RCC 7860 (cell line): ENCODE data around the gene EPC2.

Source experiments
- DNase-seq: peaks from one replicate; pipeline ENCODE4 v3.0.0-alpha.2; 2015; ENCODE audit warnings: low spot score
- FAIRE-seq: peaks from 2 replicates; lab custom pipeline; 2012; peaks lifted over from hg19 to GRCh38; lab: Jason Lieb, UNC

The EPC2 gene

DNA sequence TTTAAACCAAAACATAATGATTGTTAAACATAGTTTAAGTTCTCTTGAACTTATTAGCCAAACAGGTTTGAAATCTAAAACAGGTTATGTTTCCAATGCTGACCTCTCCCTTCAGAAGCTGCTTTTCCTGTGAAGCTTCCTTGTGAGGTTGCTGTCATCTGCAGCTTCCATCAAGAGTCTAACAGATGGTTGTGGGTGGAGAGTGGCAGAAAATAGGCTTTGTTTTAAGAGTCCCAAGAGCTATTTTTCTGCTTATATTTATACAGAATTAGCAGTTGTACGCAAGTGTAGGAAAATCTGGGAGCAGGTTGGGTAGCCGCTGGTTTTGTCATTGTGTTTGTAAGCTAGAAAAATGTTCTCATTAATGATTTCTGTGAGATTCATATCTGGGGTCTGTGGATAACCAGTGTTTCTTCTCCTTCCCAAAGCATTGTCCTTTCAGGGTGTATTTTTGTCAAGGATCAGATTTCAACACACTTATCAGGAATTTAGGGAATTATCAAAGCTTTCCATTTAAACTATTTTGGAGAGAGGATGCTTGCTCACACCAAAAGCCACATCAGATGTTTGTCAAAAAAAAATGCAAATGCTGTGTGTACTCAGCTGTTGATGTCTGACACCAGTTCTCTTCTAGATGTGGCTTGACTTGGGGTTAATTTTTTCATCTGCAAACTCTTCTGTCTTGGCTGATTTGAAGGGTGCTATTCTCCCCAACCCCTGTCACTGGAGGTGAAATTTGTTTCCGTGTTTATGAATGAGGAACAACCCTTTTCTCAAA, 152.4 kb downstream of the EPC2 start:
- FAIRE-seq: no peak
- DNase-seq: no peak

DNA sequence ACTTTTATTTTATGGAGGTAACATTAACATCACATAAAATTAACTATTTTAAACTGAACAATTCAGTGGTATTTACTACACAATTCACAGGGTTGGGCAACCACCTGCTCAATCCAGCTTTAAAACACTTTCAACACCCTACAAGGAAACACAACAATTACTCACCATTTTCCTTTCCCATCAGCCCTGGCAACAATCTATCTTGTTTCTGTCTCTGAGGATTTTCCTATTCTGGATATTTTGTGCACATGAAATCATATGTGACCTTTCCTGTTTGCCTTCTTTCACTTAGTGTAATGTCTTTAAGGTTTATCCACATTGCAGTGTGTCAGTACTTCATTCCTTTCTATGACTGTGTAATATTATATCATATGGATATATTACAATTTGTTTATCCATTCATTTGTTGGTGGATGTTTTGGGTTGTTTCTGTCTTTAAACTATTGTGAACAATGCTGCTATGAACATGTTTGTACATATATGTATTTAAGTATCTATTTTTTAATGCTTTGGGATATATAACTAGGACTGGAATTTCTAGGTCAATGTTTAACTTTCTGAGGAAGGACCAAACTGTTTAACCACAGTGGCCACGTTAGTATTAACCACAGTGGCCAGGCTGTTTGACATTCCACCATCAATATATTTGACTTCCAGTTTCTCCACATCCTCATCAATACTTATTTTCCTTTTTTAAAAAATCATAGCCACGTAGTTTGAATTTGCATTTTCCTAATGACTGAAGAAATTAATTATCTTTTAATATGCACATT, 158.1 kb downstream of the EPC2 start:
- peak; percentile 18 for DNase-seq
- FAIRE-seq: peak; percentile 85

DNA sequence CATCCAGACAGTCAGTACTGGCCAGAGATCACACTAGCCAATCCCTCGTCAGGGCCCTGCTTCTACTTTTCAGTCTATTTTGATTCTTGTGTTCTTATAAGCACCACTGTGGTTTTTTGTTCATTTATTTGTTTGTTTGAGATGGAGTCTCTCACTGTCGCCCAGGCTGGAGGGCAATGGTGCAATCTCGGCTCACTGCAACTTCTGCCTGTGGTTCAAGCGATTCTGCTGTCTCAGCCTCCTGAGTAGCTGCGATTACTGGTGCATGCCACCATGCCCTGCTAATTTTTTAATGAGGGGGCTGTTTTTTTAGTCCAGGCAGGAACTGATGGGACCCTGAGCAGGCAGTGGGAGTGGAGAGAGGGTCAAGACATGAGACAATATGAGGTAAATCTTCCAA, 165.5 kb downstream of the EPC2 start:
- no peak for DNase-seq
- no peak for FAIRE-seq

DNA sequence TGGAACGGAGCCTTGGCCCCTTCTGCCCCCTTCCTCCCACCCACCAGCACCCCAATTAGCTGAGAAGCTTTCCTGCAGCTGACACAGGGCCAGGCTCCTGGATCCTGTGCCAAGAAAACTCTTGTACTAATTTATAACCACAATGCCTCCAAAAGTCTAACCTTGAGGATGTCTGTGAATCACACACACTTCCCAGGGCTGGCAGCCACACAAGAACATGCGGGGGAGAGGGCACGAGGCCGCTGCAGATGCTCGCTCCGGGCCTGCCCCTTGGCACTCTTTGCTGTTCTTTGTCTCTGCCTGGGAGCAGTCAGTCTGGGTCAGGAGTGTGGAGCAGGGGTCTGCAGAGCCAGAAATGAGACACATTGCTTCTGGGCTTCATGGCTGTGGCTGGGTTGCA, 167.8 kb downstream of the EPC2 start:
- peak; percentile 53 for DNase-seq
- peak; percentile 46 for FAIRE-seq

DNA sequence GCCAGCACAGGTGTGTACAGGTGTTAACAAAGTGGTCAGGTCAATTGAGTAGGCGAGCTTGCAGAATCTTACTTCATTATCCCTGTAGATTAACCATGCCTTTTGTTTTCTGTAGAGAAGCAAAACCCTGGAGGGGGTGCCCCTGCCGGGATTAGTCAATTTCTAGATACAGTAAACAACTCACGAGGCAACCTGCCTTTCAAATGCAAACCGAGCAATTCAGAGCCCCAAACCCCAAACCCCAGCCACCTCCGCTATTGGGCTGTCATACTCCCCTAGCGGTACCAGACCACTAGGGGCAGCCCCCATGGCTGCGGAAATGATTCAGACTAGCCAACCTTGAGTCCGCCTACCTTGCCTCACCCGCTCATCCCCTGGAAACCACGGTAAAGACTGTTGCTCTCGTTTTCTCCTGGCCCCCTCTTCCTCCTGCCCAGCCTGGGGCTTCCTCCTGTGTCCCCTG, 169.1 kb downstream of the EPC2 start:
- no peak for DNase-seq
- FAIRE-seq: no peak

DNA sequence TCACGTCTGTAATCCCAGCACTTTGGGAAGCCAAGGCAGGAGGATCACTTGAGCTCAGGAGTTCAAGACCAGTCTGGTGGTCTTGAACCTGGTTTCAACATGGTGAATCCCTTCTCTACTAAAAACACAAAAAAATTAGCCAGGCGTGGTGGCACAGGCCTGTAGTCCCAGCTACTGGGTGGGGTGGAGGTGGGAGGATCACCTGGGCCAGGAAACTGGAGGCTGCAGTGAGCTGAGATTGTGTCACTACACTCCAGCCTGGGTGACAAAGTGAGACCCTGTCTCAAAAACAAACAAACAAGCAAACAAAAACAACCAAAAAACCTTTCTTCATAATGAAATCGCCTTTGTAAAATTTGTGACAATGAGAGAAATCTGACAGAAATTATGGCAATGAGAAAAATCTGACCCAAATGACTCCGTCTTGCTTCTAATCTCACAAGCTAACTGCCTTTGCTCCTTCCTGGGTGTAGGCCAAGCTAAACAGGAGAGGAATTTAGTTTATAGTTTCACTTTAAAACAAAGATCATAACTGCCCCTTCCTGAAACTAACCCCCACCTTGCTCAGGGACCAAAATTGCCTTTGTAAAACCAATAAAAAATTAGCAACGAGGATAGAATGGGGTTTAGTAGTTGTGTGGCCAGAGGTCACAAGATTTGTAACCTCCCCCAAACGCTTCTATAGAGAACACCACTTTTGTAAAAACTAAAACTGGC, 169.8 kb downstream of the EPC2 start:
- DNase-seq (peak; percentile 23), FAIRE-seq (no peak)

DNA sequence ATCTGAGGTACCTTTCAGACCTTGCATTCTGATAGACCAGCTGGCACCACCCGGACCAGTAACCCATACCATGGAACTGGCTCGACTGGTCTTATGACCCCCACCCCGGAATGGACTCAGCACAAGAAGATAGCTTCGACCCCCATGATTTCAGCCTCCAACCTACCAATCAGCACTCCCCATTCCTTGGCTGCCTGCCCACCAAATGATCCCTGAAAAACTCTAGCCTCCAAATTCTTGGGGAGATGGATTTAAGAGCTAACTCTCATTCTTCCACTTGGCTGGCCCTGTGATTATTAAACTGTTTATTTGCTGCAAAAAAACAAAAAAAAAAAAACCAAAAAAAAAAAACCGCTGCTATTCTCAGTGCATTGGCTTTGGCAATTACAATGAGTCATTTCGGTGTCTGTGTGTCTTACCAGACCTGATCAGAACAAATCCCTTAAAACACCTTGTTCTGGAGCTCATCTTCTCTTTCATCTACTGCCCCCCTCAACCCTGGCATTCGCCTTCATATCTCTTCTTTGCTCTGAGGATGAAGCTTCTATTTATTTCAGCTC, 170.4 kb downstream of the EPC2 start:
- FAIRE-seq: no peak
- DNase-seq: no peak

DNA sequence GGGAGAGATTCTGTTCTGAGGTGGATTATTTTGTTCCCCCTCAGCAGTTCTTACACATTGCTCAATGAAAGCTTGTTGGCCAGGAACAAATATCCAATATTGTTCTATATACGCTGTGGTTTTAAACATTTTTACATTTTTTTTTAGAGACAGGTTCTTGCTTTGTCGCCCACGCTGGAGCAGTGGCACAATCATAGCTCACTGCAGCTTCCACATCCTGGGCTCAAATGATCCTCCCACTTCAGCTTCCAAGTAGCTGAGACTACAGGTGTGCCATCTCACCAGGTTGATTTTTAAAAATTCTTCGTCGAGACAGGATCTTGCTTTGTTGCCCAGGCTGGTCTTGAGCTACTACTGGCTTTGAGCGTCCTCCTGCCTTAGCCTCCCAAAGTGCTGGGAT, 171.6 kb downstream of the EPC2 start:
- no peak for DNase-seq
- FAIRE-seq: no peak

DNA sequence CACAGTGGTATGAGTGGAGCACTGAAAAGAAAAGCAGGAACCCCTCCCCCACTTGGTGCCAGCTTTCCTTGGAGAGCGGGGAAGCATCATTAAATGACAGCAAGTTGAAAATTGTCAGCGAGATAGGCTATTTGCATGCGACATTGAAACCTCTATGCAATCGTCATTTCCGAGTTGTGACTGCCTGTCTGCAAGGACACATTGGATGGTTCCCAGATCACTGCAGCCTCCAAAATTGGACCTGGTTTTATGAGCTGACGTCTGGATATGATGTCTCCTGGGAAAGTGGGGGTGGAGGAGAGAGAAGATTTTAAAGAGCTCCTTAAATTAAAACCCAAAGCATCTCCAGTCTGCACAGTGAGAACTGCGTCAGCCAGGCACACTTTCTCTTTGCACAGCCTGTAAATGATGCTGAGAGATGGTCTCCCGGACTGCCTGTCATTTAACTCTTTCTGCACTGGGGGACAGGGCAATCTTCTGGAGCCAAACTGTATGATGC, 172.7 kb downstream of the EPC2 start:
- FAIRE-seq: no peak

DNA sequence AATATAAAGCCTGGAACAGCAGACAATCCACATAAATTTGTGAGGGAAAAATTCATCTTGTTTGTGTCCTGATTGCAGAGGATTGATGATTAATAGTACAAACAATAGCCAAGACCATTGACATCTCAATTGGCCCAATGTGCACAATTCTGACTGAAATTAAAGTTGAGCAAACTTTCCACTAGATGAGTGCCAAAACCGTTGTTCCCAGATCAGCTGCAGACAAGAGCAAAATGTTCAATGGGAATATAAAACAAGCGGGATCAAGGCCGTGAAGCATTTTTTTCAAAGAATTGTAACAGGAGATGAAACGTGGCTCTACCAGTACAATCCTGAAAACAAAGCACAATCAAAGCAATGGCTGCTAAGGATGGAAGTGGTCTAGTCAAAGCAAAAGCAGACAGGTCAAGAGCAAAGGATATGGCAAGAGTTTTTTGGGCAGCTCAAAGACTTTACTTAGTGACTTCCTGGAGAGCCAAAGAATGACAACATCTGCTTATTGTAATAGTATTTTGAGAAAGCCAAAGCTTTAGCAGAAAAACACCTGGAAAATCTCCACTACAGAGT, 174.6 kb downstream of the EPC2 start:
- no peak for FAIRE-seq
- no peak for DNase-seq

More for the DNA sequence above, 172.7 kb downstream of the EPC2 start:
- no peak for DNase-seq

DNA sequence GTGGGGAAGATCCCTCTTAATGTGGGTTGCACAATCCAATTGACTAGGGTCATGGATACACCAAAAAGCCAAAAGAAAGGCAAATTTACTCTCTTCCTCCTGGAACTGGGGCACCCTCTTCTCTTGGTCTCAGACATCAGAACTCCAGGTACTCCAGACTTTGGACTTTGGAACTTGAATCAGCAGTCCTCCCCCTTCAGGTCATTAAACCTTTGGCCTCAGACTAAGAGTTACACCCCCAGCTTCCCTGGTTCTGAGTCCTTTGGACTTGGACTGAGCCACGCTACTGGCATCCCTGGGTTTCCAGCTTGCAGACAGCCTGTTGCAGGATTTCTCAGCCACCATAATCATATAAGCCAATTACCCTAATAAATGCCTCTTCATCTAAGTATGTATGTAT, 179.6 kb downstream of the EPC2 start:
- DNase-seq (no peak), FAIRE-seq (no peak)

DNA sequence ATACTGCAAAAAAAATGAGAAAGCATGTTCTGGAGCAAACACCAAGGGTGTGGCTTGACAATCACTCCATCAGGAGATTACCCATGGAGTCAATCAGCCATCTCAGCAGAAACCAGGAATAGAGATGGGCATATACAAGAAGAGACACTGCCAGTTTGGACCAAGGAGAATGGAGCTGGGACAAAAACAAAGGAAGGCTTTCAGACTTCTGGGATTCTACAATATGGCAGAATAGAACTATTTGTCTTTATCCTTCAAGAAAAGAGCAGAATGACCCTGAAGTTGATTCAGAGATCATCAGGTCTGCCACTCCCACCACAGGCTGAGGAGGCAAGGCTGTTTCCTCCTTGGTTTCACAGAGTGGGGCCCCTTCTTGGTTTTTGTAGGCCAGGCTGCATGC, 182.2 kb downstream of the EPC2 start:
- no peak for FAIRE-seq

DNA sequence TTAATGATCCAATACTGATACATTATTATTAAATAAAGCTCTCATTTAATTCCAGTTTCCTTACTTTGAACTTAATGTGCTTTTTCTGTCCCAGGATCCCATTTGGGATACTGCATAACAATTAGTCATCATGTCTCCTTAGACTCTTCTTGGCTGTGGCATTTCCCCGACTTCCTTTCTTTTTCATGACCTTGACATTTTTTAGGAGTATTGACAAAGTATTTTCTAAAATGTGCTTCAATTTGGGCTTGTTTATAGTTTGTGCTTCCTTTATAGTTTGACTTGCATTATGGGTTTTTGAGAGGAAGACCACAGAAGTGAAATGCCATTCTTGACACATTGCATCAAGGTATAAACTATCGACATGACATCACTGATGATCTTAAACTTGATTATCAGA, 184.4 kb downstream of the EPC2 start:
- DNase-seq: no peak
- FAIRE-seq: no peak

More for the DNA sequence above, 182.2 kb downstream of the EPC2 start:
- DNase-seq: no peak

DNA sequence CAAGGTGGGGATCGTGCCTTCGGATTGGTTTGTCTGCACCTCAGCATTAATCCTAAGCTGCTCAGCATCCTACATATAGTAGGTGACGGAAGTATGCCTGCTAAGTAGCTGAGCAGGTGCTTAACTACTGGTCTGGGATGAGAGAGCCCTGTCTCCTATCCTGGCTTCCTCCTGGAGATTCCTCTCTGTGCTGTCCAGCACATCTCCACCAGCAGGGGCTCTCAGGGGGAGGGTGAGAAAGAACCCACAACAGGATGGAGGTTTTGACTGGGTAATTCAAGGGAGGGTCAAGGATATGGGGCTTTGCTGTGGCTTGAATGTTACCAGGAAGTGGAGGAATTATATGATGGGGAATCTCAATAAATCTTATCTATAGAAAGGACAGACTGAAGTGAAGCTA, 185.1 kb downstream of the EPC2 start:
- DNase-seq: no peak
- no peak for FAIRE-seq

DNA sequence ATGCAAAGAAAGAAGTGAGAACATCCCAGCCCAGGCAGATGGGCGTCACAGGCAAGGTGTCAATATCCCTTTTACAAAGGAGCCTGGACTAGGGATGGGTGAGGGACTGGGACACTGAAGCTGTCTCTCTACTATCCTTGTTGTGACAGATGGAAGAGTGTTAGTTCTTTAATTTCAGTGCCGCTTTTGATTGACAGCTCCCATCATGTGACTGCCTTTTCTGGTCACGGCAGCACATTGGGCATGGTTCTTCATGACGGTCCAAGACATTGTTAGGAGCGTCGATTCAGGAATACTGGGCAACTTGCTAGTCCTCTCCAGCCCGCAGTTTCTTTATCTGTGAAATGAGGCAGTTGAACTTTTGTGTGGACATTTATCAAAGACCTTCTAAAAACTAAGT, 188.1 kb downstream of the EPC2 start:
- FAIRE-seq (no peak), DNase-seq (no peak)
